ENCODE data around the gene AP3B1.

Gene AP3B1

GRCh38 chr5:77999399-77999798, 295.1 kb downstream of the AP3B1 start:
- DNase-seq = no peak

GRCh38 chr5:77996943-77997342, 297.6 kb downstream of the AP3B1 start:
- DNase-seq = no peak

DNA sequence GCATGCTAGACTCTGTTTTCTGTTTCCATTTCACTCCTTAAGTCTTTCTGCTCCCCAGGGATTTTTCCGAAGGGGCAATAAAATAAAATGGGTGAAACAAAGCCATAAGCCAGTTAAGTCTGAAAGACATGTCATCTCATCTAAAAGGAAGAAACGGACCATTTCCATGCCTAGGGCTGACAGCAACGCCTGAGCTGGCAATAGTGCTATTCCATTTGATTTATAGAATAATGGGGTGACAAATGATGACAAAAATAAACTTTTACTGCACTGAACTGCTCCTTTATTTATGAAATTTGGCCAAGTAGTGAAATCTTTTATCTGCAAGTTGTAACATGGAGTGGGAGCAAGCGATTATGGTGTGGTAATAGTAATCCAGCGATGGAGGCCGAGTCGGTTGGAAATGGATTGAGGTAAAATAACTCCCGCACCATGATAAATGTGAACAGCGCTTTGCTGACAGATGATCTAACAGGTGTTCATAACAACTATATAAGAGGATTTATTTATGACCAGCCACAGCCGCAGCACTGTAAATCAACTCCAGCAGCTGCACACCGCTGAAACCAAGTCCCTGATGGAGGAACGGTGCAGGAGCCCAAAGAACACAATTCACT, 298.6 kb downstream of the AP3B1 start:
- DNase-seq = no peak

- DNase-seq = no peak
Observed at GRCh38 chr5:77994943-77995342, 299.6 kb downstream of the AP3B1 start.

GRCh38 chr5:77993855-77994318, 300.6 kb downstream of the AP3B1 start:
- no peak for DNase-seq

- no peak for DNase-seq
Observed at GRCh38 chr5:77993141-77993854, 301.2 kb downstream of the AP3B1 start.

DNA sequence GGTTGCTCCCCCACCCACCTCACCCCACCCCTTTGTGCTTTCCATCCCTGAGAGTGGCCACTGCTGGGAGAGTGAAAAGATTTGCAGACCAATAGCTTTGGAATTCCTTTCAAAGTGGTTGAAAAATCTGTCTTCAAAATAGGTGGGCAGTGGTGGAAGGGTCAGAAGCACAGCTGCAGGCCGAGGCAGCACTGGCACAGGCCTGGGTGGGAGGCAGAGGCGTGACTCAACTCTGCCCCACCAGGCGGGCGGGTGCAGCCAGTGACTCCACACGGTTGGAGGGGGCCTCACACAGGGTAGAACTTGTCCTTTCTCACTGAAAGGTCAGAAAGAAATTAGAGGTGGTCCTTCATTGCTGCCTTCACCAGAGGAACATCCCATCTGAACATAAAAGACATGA, 303.4 kb downstream of the AP3B1 start:
- DNase-seq = no peak

- no peak for DNase-seq
Observed at GRCh38 chr5:77990020-77990419, 304.5 kb downstream of the AP3B1 start.

GRCh38 chr5:77987988-77988387, 306.5 kb downstream of the AP3B1 start:
- DNase-seq = no peak

- DNase-seq = no peak
Observed at GRCh38 chr5:77987331-77987730, 307.2 kb downstream of the AP3B1 start.

- no peak for DNase-seq
Observed at GRCh38 chr5:77986261-77986660, 308.2 kb downstream of the AP3B1 start.

DNA sequence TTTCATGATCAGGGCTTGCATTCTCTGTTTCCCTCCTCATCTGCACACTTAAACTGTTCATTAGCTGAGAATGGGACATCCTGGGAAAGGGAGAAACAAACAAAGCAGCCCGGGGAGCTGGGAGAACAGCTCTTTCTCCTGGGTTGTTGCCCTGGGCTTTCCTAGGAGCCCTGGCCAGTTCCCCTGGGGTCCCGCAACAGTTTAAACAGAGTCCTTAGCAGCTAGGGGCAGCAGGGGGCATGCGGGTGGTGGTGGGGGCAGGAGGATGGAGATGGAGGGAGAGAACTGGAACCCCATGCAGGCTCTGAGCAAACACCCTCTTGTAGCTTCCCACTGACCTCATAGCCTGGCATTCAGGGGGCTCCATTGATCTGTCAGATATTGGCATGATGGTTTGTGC, 309.3 kb downstream of the AP3B1 start:
- DNase-seq = no peak

DNA sequence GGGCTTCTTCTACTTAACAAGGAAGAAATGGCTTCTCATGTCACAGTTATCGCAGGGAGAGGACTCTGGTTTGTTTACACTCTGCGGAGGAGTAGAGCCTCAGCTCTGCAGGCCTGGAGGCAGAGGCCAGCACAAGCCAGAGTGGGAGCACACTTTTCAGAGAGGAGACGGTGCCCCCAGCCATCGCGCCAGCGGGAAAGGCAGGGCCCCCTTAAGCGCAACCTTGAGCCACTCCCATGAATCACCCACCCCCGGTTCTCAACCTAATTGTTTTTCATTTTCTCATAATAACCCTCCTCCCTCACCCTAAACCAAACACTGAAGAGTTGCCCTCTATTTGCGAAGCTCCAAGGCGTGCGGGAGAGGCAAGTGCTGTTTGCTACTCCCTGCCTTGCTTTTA, 309.9 kb downstream of the AP3B1 start:
- DNase-seq = no peak

DNA sequence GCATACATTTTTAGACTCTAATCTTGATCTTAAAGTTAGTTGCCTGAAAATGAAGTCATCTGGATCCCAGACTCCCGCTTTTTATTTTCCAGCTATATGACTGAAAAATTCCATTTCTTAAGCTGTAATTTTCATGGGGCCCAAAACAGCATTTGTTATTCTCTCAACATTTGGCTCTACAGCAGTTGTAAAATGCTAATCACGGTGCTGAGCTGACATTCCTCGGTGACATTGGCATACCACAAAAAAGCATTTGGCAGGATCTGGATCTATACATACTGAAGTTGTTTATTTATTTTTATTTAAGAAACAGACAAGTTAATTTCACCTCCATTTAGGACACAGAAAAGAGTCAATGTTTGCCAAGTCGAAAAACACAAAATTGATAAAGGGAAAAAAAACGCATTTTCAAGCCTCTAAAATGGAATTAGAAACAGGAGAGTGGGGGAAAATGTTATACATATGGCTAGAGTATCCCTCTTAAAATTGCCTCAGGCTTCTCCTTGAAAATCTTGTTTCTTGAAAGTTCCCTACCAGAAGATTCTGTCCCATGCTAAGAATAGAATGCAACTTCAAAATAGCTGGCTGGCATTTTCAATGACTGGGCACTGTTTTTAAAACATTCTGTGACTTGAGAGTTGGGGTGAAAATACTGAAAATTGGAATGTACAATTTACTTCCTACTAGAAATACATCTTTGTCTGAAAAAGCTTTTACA, 310.9 kb downstream of the AP3B1 start:
- DNase-seq = no peak

GRCh38 chr5:77981820-77982219, 312.7 kb downstream of the AP3B1 start:
- DNase-seq = no peak

- no peak for DNase-seq
Observed at GRCh38 chr5:77974576-77974975, 319.9 kb downstream of the AP3B1 start.

DNA sequence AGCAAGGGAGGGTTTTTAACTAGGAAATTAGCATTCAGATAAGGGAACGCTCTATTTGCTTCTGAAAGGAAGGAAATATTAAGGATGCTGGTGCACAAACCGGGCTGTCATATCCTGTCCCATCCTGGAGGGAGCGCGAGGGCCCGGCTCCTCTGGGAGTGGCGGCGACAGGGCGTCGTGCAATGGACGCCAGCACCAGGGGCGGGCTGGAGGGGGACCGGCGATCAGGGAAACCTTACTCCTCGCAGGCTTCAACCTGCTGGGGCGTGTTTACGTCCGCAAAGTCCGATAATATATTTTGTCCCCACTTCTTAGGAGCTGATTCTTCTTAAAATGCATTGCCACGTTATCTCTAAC, 321.3 kb downstream of the AP3B1 start:
- no peak for DNase-seq

GRCh38 chr5:77972469-77973252, 321.8 kb downstream of the AP3B1 start:
- DNase-seq = no peak

DNA sequence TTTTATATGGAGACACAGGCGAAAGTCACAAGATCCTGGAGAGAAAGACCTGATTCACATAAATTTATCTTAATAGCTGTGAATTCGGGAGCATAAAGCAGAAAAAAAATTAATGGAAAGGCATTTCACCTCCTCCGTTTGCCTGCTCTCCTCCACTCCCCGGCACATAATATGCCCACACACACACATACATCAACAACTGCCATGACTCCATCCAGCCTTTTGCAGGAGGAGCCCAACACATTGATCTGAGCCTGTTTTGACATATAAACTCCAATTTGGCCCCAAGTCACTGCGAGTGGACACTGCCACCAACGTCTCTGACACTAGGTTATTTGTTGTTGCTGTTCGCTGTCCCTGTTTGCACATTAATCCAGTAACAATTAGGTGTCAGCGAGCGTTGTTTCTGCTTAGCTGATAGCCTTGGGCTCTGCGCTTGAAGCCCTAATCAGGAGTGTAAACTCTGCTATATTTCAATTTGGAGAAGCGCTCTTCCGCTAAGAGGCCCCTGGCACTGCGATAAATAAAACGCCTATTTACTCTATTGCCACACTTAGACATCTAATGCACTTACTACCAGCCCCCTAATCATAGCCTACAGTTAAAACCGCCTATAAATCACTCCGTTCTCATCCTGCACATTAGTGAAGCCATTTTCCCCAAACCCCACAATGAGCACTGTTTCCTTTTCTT, 322.6 kb downstream of the AP3B1 start:
- no peak for DNase-seq

DNA sequence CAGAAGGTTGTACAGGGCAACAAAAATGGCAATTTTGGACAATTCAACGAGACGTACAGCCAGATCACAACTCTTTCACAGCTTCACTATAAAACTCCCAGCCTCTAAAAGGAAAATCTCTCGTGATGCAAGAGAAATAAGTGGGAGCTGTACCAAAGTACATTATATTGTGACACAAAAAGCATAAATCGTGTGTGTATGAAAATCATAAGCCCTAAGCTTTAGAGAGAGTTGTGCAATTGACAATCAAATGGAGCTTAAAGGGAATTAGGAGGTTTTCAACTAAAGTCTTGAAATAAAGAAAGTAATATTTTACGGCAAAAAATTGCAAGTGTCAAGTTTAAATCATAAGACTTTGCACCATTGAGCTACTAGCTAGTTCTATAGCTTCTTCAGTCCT, 323.6 kb downstream of the AP3B1 start:
- DNase-seq = no peak

DNA sequence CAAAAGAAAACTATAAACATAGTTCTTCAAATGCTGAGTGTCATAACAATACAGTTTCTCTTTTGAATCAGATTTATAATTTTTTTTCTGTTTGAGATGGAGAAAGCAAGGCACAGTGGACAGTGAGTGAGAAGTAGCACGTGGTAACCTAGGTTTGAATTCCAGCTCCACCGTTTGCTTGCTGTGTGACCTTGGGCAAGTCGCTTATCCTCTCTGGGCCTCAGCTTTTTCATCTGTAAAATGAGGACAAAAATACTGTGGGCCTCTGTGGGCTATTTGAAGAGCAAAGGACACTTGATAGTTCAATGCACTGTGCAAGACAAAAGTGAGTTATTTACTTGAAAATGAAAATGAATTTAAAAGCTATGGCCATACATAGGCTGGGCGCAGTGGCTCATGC, 330.7 kb downstream of the AP3B1 start:
- DNase-seq = no peak

DNA sequence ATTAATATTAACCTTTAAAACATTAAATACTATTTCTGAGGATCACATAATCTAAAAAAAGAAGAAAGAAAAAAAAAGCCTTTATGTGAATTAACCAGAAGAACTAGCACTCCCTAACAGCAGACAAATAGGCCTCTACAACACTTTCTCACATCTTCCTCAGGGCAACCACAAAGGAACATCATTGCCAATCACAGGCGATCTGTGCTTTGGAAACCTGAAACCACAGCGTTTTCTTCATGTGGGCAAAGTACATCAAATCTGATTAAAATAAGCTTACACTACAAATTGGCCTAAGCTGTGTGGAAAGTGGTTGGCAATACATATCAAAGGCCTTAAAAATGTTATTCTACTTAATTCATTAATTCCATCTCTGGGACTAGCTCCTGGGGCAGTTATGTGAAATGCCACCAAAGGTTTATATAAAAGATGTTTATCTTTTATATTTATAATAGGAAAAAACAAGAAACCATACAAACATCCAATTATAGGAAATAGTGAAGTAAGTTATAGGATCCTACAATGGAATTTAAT, 333.6 kb downstream of the AP3B1 start:
- no peak for DNase-seq

DNA sequence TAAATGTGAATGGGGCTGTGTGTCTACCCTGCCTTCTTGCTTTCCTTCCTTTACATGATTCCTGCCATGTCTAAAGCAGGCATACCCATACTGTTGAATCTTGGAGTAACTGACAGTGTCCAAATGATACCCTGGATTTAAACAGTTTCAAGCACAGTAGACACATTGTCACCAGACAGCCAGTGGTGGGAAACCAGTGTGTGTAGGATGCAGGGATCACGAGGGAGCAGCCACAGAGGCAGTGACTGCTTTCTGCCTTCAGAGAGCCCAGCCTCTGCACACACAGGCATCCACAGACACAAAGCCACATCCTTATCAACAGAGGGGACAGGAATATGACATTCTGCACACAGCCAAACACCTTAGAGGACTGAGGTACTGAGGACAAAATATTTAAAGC, 334.2 kb downstream of the AP3B1 start:
- DNase-seq = no peak
